T47D (cell line): Measurements from ENCODE around the gene CAMK1D.

ENCODE experiments used
- DNase-seq, 2 experiments: peaks; one replicate each; pipeline versions ENCODE4 v3.0.0 to v3.0.0-alpha.2; 2011 to 2012; ENCODE audit warnings: low read depth in 1 of 2, low spot score in 1 of 2
- JUND ChIP-seq: IDR thresholded peaks from 2 replicates; pipeline ENCODE4 v1.6.1; 2012; ENCODE audit warnings: low read depth
- in situ Hi-C: cut with HindIII; loops from 2 replicates; pipeline ENCODE4 v1.10.0; 2016; ENCODE audit warnings: low sequenced_read_pairs, low pct_unique_long_range_greater_than_20kb

Gene CAMK1D

GRCh38 chr10:12880423-12880822 is 531.1 kb downstream of the CAMK1D start:
- TF ChIP-seq JUND: no peak
- in situ Hi-C loops: no loop called here
- DNase-seq: no peak

GRCh38 chr10:12884851-12885250 is 535.5 kb downstream of the CAMK1D start:
- in situ Hi-C loops: no loop called here
- no peak for TF ChIP-seq JUND
- DNase-seq: no peak
